K562 (cell line): ENCODE measurements around the gene ARHGAP18. TPM values are rescaled to one million over a fixed set of nuclear protein-coding genes. Genes with fewer than 3 reads are reported as not detected.
A peak's percentile ranks its signal among the peaks of the same experiment; 100 is the strongest.

Experiments used
- CEBPB ChIP-seq: fragments of 450-650 bp; IDR thresholded peaks from 2 replicates; pipeline ENCODE4 v1.6.1; 2016; ENCODE audit warnings: missing genetic modification characterization, missing compliant biosample characterization
- CEBPG ChIP-seq, 3 experiments: fragments of 200-800 bp in 1 of 3; sonication (Bioruptor generic) in 1 of 3; sonication (generic) in 1 of 3; formaldehyde crosslinking in 1 of 3; IDR thresholded peaks in 2 of 3; conservative IDR thresholded peaks in 1 of 3; 2 replicates each; pipeline versions ENCODE4 v1.6.1 to v1.8.0; 2016 to 2022; ENCODE audit warnings: missing compliant biosample characterization in 2 of 3, missing genetic modification characterization in 2 of 3, mild to moderate bottlenecking in 1 of 3, missing genetic modification reagents in 1 of 3
- CREB1 ChIP-seq, 2 experiments: sonication (generic) in 1 of 2; formaldehyde crosslinking in 1 of 2; IDR thresholded peaks; 2 replicates each; pipeline versions ENCODE4 v1.6.1 to v1.8.0; 2012 to 2022; ENCODE audit warnings: inconsistent platforms in 1 of 2, mild to moderate bottlenecking in 1 of 2, missing genetic modification reagents in 1 of 2, moderate library complexity in 1 of 2
- FUS ChIP-seq: fragments of 200-400 bp; formaldehyde crosslinking; optimal IDR thresholded peaks from 2 replicates; pipeline ENCODE3; 2017; ENCODE audit warnings: low read depth, low read length
- GABPB1 ChIP-seq: sonication (generic); formaldehyde crosslinking; IDR thresholded peaks from 2 replicates; pipeline ENCODE4 v1.8.0; 2022; ENCODE audit warnings: mild to moderate bottlenecking, missing genetic modification reagents
- GATA2 ChIP-seq: sonication (generic); formaldehyde crosslinking; IDR thresholded peaks from 2 replicates; pipeline ENCODE4 v1.4.0; 2020; ENCODE audit warnings: mild to moderate bottlenecking, missing genetic modification reagents
- LEF1 ChIP-seq: fragments of 450-650 bp; IDR thresholded peaks from 2 replicates; pipeline ENCODE4 v1.6.1; 2016; ENCODE audit warnings: mild to moderate bottlenecking
- MYBL2 ChIP-seq, 2 experiments: fragments of 450-650 bp in 1 of 2; sonication (generic) in 1 of 2; formaldehyde crosslinking in 1 of 2; IDR thresholded peaks; 2 replicates each; pipeline versions ENCODE4 v1.6.1 to v1.8.1; 2017 to 2022; ENCODE audit warnings: borderline replicate concordance in 1 of 2, inconsistent platforms in 1 of 2, low read depth in 1 of 2, mild to moderate bottlenecking in 1 of 2, missing genetic modification reagents in 1 of 2, moderate library complexity in 1 of 2
- MYC ChIP-seq, 2 experiments: fragments of 250-450 bp in 1 of 2; sonication (Bioruptor Pico) in 1 of 2; IDR thresholded peaks; 2 replicates each; pipeline versions ENCODE4 v1.5.1 to v1.6.1; 2012 to 2021; ENCODE audit warnings: low read depth in 2 of 2, borderline replicate concordance in 1 of 2, improper control_type of control experiment in 1 of 2, low read length in 1 of 2, mild to moderate bottlenecking in 1 of 2, moderate library complexity in 1 of 2
- MYNN ChIP-seq, 2 experiments: sonication (generic); formaldehyde crosslinking in 1 of 2; IDR thresholded peaks; 2 replicates each; pipeline versions ENCODE4 v1.5.0 to v1.6.1; 2016 to 2020; ENCODE audit warnings: antibody characterized with exemption in 1 of 2, missing genetic modification reagents in 1 of 2
- NFIC ChIP-seq: fragments of 450-650 bp; IDR thresholded peaks from 2 replicates; pipeline ENCODE4 v1.6.1; 2017; ENCODE audit warnings: mild to moderate bottlenecking, inconsistent platforms
- STAT5A ChIP-seq: IDR thresholded peaks from 2 replicates; pipeline ENCODE4 v1.6.1; 2012; ENCODE audit warnings: low read length, inconsistent platforms, borderline replicate concordance
- TCF7L2 ChIP-seq: fragments of 150-350 bp; IDR thresholded peaks from 2 replicates; pipeline ENCODE4 v1.6.1; 2016; ENCODE audit warnings: low read depth, mild to moderate bottlenecking, low read length, moderate library complexity
- TEAD2 ChIP-seq: fragments of 450-650 bp; IDR thresholded peaks from 2 replicates; pipeline ENCODE4 v1.6.1; 2016; ENCODE audit warnings: missing genetic modification characterization, control low read depth, missing compliant biosample characterization
- TEAD4 ChIP-seq, 2 experiments: sonication (generic) in 1 of 2; formaldehyde crosslinking in 1 of 2; IDR thresholded peaks; 2 replicates each; pipeline versions ENCODE4 v1.6.1 to v1.8.0; 2012 to 2022; ENCODE audit warnings: borderline replicate concordance in 1 of 2, inconsistent platforms in 1 of 2, low read length in 1 of 2, mild to moderate bottlenecking in 1 of 2, missing genetic modification reagents in 1 of 2
- ZNF121 ChIP-seq: sonication (generic); formaldehyde crosslinking; conservative IDR thresholded peaks from 2 replicates; pipeline ENCODE4 v1.8.0; 2022; ENCODE audit warnings: missing genetic modification reagents
- ZNF146 ChIP-seq: IDR thresholded peaks from one replicate; pipeline ENCODE4 v1.6.1; 2018; ENCODE audit warnings: missing compliant biosample characterization; ENCODE audit not compliant: unreplicated experiment
- ZNF184 ChIP-seq: sonication (generic); formaldehyde crosslinking; IDR thresholded peaks from 2 replicates; pipeline ENCODE4 v1.5.0; 2020; ENCODE audit warnings: missing genetic modification reagents
- ZNF507 ChIP-seq: conservative IDR thresholded peaks from 2 replicates; pipeline ENCODE4 v1.6.1; 2017; ENCODE audit warnings: missing genetic modification characterization, missing compliant biosample characterization
- polyA plus RNA-seq, 8 experiments: library from polyadenylated mRNA; depleted of rRNA in 4 of 8; stranded (reverse) in 5 of 8; unstranded in 3 of 8; fragments of >200 nt; fragmentation: Nextera tagmentation in 2 of 8; fragmentation: Illumina TruSeq in 1 of 8; extraction: Ambion mirVana in 2 of 8; extraction: Trizol in 1 of 8; gene quantifications; 2 replicates each; pipeline versions ENCODE4 v1.2.1 to v1.2.3, GENCODE V29; 2011 to 2014; ENCODE audit warnings: inconsistent platforms in 1 of 8, missing spikeins in 1 of 8
- total RNA-seq, 7 experiments: library from RNA; depleted of rRNA in 6 of 7; stranded (reverse); fragments of >200 nt in 6 of 7; fragmentation: Illumina TruSeq in 2 of 7; extraction: Trizol in 2 of 7; gene quantifications; 2 replicates each; pipeline versions ENCODE4 v1.2.1 to v1.2.3, GENCODE V29; 2011 to 2021; ENCODE audit warnings: low replicate concordance in 1 of 7
- TF ChIP-seq, protein P1 (sequence below), 2 experiments: fragments of 450-650 bp in 1 of 2; IDR thresholded peaks; 2 replicates each; pipeline ENCODE4 v1.6.1; 2011 to 2017; ENCODE audit warnings: low read depth in 2 of 2, antibody characterized with exemption in 1 of 2, borderline replicate concordance in 1 of 2, low read length in 1 of 2, mild to moderate bottlenecking in 1 of 2, mixed read lengths in 1 of 2; ENCODE audit not compliant: control insufficient read depth in 1 of 2
- TF ChIP-seq, protein P2 (sequence below): fragments of 450-650 bp; IDR thresholded peaks from 2 replicates; pipeline ENCODE4 v1.6.1; 2016; ENCODE audit warnings: missing biosample characterization, missing genetic modification characterization

ARHGAP18 gene
- total and polyA plus RNA-seq, 9 of the 15 experiments (the other 6 are each of a cell fraction or from before 2014, with no cell fraction given): 13.3 to 29.7 (median 21.1) TPM

DNA sequence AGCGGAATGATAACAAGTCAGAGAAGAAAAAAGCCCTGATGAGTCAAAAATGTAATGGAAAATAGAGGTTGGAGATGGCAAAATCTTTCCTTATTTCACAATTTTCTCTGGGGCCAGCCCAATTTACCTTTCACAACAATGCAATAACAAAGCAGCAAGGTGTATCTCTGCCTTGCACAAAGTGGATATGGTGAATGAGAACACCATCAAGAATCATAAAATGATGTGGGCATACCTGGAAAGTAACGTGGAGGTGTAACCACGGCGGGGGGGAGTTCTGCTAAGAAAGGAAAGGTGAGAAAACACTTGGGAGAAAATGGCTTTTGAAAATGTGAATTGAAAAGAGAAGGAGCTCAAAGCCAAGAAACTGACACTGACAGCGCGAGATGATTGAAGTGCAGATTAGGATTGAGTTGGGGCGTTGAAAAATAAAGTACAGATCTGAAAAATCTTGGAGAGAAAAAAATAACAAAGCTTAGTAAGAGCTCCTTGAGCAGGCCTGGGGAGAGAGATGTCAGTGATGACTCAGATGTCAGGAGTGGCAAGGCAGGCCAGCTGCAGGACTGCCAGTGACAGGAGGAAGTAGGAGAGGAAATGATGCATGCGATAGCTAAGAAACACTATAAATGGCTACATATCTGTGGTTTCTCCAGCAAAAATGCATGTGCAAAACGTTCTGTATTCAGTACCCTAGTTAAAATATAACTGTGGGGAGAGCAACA is 26.2 kb downstream of the ARHGAP18 start (continued):
- TF ChIP-seq, protein P1, sequence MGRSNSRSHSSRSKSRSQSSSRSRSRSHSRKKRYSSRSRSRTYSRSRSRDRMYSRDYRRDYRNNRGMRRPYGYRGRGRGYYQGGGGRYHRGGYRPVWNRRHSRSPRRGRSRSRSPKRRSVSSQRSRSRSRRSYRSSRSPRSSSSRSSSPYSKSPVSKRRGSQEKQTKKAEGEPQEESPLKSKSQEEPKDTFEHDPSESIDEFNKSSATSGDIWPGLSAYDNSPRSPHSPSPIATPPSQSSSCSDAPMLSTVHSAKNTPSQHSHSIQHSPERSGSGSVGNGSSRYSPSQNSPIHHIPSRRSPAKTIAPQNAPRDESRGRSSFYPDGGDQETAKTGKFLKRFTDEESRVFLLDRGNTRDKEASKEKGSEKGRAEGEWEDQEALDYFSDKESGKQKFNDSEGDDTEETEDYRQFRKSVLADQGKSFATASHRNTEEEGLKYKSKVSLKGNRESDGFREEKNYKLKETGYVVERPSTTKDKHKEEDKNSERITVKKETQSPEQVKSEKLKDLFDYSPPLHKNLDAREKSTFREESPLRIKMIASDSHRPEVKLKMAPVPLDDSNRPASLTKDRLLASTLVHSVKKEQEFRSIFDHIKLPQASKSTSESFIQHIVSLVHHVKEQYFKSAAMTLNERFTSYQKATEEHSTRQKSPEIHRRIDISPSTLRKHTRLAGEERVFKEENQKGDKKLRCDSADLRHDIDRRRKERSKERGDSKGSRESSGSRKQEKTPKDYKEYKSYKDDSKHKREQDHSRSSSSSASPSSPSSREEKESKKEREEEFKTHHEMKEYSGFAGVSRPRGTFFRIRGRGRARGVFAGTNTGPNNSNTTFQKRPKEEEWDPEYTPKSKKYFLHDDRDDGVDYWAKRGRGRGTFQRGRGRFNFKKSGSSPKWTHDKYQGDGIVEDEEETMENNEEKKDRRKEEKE (IDR thresholded peaks at IDR 0.05; ENCODE audit: borderline replicate concordance in 1 of 2, control insufficient read depth in 1 of 2, low read depth in 2 of 2, low read length in 1 of 2): no peak
- TF ChIP-seq FUS: no peak
- peak; percentile 95 for TF ChIP-seq MYNN (IDR thresholded peaks at IDR 0.05)
- no peak for TF ChIP-seq MYNN (CRISPR knock-in tag; IDR thresholded peaks at IDR 0.05)
- peak; percentile 68; the same call in 1 of the 2 replicates for TF ChIP-seq STAT5A
- peak; percentile 67 for TF ChIP-seq ZNF121 (CRISPR knock-in tag)
- no peak for TF ChIP-seq ZNF184
- no peak for TF ChIP-seq TCF7L2
- TF ChIP-seq TEAD2 (tag): no peak
- no peak; the same call in 1 of the 2 replicates for TF ChIP-seq MYBL2 (IDR thresholded peaks at IDR 0.05; ENCODE audit: low read depth)
- TF ChIP-seq MYBL2 (CRISPR knock-in tag; IDR thresholded peaks at IDR 0.05; ENCODE audit: borderline replicate concordance): no peak
- TF ChIP-seq CREB1 (IDR thresholded peaks at IDR 0.05): peak; percentile 54; the same call in 1 of the 2 replicates
- peak; percentile 20; the same call in 1 of the 2 replicates for TF ChIP-seq CREB1 (CRISPR knock-in tag; IDR thresholded peaks at IDR 0.05)
- TF ChIP-seq TEAD4 (IDR thresholded peaks at IDR 0.05; ENCODE audit: low read length): peak; percentile 90
- TF ChIP-seq TEAD4 (CRISPR knock-in tag; IDR thresholded peaks at IDR 0.05; ENCODE audit: borderline replicate concordance): no peak
- peak; percentile 19; the same call in 1 of the 2 replicates for TF ChIP-seq GABPB1 (CRISPR knock-in tag)
- peak; percentile 71 for TF ChIP-seq NFIC
- TF ChIP-seq CEBPG (CRISPR knock-in tag; IDR thresholded peaks at IDR 0.05): no peak
- peak in 1 of 2 experiments; percentile 55; a peak in 2 of 4 replicates for TF ChIP-seq CEBPG (tag; conservative IDR thresholded peaks at IDR 0.05 in 1 of 2, IDR thresholded peaks at IDR 0.05 in 1 of 2)
- TF ChIP-seq MYC (IDR thresholded peaks at IDR 0.05; ENCODE audit: low read depth, low read length): peak; percentile 60
- TF ChIP-seq MYC (CRISPR knock-in tag; IDR thresholded peaks at IDR 0.05; ENCODE audit: borderline replicate concordance, low read depth): no peak
- TF ChIP-seq LEF1: peak; percentile 83; the same call in 1 of the 2 replicates
- peak; percentile 78 for TF ChIP-seq GATA2 (CRISPR knock-in tag)
- TF ChIP-seq CEBPB (tag): peak; percentile 80
- TF ChIP-seq ZNF146: no peak
- TF ChIP-seq, protein P2, sequence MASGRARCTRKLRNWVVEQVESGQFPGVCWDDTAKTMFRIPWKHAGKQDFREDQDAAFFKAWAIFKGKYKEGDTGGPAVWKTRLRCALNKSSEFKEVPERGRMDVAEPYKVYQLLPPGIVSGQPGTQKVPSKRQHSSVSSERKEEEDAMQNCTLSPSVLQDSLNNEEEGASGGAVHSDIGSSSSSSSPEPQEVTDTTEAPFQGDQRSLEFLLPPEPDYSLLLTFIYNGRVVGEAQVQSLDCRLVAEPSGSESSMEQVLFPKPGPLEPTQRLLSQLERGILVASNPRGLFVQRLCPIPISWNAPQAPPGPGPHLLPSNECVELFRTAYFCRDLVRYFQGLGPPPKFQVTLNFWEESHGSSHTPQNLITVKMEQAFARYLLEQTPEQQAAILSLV (tag): no peak
- TF ChIP-seq ZNF507 (tag): no peak
